HG03575 (cell line): ENCODE measurements around the gene SCRN1.

Source experiments
- ATAC-seq: cut with Tn5 transposase; IDR thresholded peaks from one replicate; pipeline ENCODE4 v1.9.1; 2021; ENCODE audit not compliant: unreplicated experiment, insufficient number of reproducible peaks, low FRiP score; ENCODE audit errors: extremely low read depth

The SCRN1 gene

GRCh38 chr7:29989257-29989995 lies at the start of gene SCRN1:
TSS of gene SCRN1 (minus strand) at chr7:29989801. CDS start at chr7:29969067, 20,734 bp downstream.
- no peak for ATAC-seq

DNA sequence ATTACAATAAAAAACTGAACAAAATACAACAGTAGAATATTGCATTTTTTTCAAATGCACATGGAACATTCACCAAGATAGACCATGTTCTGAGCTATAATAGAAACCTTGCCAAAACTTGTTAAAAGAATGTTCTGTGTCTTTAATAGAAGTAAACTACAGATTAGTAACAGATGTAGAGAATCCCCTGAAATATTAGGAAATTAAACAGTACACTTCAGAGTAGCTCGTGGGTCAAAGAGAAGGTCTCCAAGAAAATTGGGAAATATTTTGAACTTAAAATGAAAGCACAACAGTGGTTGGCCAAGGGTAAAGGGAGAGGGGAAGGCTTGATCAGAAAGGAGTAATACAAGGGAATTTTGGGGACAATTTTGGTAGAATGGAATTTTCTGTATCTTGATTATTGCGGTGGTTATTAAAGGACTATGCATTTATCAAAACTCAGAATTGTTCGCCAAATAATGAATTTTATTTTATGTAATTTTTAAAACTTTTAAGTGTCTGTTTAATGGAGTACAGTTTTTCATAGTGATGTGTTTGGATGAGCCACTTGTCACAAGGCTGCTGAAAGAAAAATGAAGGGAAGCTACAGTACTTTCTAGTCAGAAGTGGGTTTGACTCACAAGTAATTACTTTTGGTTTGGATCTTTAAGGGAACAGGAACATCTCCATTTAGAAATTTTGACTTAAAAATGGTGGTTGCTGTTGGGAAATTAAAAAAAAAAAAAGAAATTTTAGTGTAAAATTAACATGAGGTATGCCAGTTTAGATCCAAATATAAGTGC lies 48.8 kb upstream of the SCRN1 start:
- no peak for ATAC-seq

- no peak for ATAC-seq
These were observed 46.6 kb upstream of the SCRN1 start for GRCh38 chr7:30036220-30036619.

DNA sequence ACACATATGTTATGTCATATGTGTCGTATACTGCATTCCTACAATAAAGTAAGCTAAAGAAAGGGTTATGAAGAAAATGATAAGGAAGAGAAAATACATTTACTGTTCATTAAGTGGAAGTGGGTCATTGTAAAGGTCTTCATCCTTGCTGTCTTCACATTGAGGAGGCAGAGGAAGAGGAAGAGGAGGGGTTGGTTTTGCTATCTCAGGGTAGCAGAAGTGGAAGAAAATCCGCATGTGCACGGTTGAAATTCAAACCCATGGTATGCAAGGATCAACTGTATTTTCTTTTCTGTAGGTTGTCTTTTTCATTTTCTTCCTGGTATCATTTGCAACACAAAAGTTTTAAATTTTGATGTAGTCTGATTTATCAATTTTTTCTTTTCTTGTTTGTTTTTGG lies 44.9 kb upstream of the SCRN1 start:
- no peak for ATAC-seq

DNA sequence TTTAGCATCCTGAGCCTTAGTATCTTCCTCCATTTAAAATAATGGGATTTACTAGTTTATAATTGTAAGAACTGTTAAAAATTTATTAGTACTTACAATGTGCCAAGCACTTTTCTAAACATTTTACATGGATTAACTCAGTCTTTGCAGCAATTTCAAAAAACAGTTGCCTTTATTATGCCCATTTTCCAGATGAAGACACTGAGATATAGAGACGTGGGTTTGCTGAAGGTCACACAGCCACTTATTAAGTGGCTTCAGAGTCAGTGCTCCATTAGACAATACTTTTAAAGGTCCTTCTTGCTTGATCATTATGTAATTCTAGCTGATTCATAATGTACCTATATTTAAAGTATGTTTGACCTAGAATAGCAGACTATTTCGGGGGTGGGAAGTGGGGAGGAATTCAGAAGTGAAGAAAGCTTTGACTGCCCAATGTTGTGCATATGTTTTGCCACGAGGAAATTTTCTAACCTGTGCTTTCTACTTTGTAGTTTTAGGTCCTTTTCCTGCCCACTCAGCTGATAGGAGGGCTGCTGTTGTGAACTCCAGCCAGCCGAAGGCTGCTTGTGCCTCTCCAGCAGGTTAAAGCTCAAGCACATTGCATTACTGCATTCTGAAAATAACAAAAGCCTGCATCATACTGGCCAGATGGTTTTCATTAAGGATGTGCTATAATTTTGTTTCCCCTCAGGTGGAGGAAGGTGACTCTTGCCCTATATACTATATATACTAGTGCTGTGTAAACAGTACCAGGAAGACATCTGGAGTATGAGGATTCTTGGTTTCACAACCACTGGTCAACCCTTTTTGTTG lies 42.9 kb upstream of the SCRN1 start:
- ATAC-seq = no peak

DNA sequence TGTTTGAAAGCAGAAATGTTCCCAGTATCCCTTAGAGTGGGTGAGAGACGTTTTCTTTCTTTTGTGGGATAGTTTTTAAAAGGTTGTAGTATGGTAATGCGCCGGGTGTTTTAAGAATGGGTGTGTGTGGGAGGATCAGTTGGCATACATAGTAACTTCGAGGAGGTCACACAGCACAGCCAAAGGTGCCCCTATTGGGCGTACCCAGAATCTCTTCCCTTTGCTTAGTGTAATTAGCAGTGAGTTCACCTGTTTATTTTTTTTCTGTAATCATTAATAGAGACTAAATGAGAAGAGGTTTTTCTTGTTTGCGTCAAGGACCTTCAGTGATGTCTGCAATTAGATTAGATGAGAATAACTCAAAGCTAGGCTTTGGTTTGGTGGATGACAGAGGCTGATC lies 40.1 kb upstream of the SCRN1 start:
- no peak for ATAC-seq

DNA sequence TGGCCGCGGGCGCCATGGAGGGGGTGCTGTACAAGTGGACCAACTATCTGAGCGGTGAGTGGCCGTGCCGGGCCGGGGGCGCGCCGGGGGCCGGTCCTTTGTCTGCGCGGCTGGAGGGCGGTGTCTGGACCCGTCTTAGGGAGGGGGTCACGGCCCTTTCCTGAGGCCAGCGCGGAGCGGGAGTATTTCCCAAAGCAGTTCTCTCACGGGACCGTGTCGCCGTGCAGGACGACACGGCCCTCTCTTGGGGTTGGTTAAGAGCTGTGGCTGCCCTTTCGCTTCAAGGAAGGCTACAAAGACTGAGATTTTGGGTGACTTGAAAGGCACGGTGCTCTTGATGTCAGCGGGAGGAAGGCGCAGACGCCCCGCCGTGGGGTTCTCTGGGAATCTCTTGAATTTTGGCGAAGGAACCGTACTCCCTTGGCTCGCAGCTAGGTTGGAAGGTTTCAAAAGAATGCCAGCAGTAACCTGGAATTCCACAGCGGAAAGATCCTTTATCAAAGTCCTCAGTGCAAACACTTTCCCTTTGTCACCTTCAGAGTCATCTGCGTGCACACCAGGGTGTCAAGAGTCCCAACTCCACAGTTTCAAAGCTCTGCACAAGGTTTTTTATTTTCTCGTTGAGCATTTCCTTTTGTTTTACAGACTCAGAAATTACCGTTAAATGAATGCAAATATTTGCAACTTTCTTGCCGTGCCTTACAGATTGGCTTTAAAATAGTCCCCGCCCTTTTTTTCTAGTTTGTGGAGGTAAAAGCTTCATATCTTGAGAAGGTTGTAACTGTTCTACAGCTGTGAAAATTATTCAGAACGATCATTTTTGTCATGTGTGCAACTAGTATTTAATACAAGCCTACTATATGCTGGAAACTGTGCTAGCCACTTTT lies 39.4 kb upstream of the SCRN1 start:
- ATAC-seq = no peak

DNA sequence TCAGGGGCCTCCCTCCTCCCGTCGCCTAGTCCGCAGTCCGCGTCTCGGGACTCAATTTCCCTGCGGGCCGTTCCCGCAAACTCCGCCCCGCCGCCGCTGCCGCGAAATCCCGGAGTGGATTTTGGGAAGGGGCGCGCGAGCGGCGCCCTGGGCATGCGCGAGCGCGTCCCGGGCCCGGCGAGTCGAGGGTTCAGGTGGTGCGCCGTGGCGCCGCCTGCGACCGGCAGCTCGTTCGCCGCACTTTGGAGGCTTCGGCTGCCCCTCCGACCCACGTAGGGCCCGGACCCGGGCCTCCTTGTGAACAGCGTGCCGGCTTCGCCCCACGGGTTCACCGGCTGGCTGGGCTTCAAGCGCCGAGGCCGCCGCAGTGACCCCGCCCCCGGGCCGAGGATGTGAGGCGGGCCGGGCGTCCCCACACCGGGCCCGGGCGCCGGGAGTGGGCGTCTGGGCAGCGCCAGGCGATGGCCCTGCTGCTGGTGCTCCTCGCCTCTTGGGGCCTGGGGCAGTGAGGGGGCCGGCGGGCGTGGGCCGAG lies 38.7 kb upstream of the SCRN1 start, which contains the start of gene PLEKHA8:
TSS of gene PLEKHA8 (plus strand) at position 197 of the 533 bp plus-strand sequence. CDS start 351 bp downstream, outside the sequence.
- no peak for ATAC-seq

DNA sequence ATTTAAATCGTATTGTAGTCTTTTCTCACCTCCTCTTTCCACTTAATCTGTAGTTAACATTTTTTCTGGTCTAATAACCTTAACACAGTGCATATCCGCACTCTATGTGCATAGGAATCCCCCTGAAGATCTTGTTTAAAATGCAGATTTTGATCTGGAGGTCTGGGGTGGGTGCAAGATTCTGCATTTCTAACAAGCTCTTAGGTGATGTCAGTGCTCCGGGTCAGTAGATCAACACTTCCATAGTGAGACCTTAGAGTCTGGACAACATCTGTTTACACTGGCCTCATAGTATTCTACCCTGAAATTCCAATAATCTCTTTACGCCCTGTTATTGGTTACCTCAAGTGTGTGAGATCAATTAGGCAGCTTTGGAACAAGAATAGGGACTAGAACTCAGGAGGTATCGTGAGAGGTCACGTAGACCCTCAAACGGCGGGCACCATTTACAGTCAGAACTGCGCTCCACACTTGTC lies 38.2 kb upstream of the SCRN1 start:
- no peak for ATAC-seq

DNA sequence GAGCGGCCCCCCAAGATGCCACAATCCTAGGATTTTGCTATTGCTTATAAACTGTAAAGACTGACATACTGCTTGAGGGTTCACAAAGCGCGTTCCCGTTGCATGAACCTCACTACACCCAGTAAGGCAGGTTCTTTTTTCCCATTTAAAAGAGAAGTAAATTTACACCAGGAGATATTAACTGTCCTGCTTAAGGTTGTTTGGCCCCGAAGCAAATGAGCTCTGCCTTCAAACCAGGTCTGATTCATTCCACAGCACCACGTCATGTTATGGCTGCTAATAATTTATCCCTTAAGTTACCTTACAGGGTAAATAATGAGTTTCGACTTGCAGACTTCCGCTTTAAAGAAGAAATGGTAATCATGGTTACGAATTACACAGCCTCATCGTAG lies 37.5 kb upstream of the SCRN1 start:
- ATAC-seq = no peak

- peak; percentile 55 for ATAC-seq
These were observed 36.8 kb upstream of the SCRN1 start, which contains the start of gene FKBP14 for GRCh38 chr7:30026229-30027064. TSS of gene FKBP14 (minus strand) at chr7:30026702. CDS start at chr7:30026508, 194 bp downstream.

DNA sequence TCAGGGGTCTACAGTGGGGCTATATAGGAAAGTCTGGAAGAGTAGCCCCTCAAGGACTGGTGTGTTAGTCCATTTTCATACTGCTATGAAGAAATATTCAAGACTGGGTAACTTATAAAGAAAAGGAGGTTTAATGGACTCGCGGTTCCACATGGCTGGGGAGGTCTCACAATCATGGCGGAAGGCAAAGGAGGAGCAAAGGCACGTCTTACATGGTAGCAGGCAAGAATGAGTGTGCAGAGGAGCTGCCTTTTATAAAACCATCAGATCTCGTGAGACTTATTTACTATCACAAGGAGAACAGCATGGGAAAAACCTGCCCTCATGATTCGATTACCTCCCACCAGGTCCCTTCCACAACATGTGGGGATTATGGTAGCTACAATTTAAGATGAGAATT lies 33.9 kb upstream of the SCRN1 start:
- ATAC-seq = no peak

DNA sequence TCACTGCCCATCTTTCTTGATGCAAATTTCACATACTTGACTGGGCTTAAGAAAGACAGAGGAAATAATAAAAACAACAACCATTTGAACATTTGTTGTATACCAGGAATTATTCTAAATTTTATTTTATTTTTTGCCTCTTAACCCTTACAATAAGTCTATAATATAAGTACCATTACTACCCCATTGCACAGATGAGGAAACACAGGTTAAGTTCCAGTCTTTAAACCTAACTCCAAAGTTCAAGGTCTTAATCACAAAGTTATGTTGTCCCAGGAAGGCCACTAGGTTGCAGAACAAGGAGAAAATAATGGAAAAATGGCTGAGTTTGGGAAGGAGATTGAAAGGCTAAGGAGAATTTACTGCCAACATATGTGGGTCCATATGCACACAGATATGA lies 33.4 kb upstream of the SCRN1 start:
- no peak for ATAC-seq

GRCh38 chr7:30020535-30020934 lies 30.9 kb upstream of the SCRN1 start:
- ATAC-seq = no peak

- no peak for ATAC-seq
These were observed 30.4 kb upstream of the SCRN1 start for GRCh38 chr7:30019960-30020359.

GRCh38 chr7:30019387-30019786 lies 29.8 kb upstream of the SCRN1 start:
- ATAC-seq = no peak

DNA sequence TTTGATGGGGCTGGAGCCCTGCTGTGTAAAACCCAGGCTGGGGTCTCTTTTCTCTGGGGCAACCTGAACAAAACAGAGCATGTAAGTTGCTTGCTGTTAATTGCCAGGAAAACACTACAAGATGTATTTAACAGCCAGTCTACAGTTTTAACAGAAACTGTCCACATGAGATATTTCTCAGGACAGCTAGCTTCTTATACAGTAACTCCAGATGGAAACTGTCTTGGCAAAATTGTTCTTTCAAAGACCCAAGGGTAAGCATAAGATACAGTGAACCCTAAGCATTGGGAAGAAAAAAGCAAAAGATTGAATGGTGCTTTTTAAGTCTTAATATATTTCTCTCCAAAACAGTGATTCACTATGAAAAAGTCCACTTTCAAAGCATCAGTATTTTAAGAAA lies 28.9 kb upstream of the SCRN1 start:
- no peak for ATAC-seq
